Parathyroid adenoma (tissue), 2 donors: ENCODE measurements around the gene GRAMD4.
"Not testable (repeated sequence)": the region's sequence is repeated elsewhere in the genome, so short reads cannot be mapped to it uniquely, and the experiment has no call there.

ENCODE experiments used
- H2AFZ ChIP-seq: fragments of 300-600 bp; sonication (generic); one replicate; pipeline ENCODE4 v1.7.0; 2017; ENCODE audit warnings: antibody characterized with exemption, mild to moderate bottlenecking
- H3K27ac ChIP-seq: fragments of 300-600 bp; sonication (generic); one replicate; pipeline ENCODE4 v1.7.0; 2017
- H3K27me3 ChIP-seq: fragments of 300-600 bp; sonication (generic); one replicate; pipeline ENCODE4 v1.7.0; 2017; ENCODE audit warnings: low read length; ENCODE audit not compliant: control insufficient read depth, insufficient read depth
- H3K36me3 ChIP-seq: fragments of 300-600 bp; sonication (generic); one replicate; pipeline ENCODE4 v1.7.0; 2017; ENCODE audit warnings: low read length; ENCODE audit not compliant: control insufficient read depth, insufficient read depth
- H3K4me1 ChIP-seq: fragments of 300-600 bp; sonication (generic); one replicate; pipeline ENCODE4 v1.7.0; 2017; ENCODE audit warnings: control low read depth
- H3K4me2 ChIP-seq: fragments of 300-600 bp; sonication (generic); one replicate; pipeline ENCODE4 v1.7.0; 2017; ENCODE audit warnings: low read length
- H3K4me3 ChIP-seq: fragments of 300-600 bp; sonication (generic); one replicate; pipeline ENCODE4 v1.7.0; 2017; ENCODE audit warnings: low read depth, low read length
- H3K79me2 ChIP-seq: fragments of 300-600 bp; sonication (generic); one replicate; pipeline ENCODE4 v1.7.0; 2017; ENCODE audit warnings: control low read depth
- H3K9ac ChIP-seq: fragments of 300-600 bp; sonication (generic); one replicate; pipeline ENCODE4 v1.7.0; 2017; ENCODE audit warnings: mild to moderate bottlenecking
- H3K9me3 ChIP-seq: fragments of 300-600 bp; sonication (generic); one replicate; pipeline ENCODE4 v1.7.0; 2017; ENCODE audit warnings: low read length; ENCODE audit not compliant: control insufficient read depth
- CTCF ChIP-seq: fragments of 300-600 bp; sonication (generic); IDR thresholded peaks from one replicate; pipeline ENCODE4 v1.7.0; 2017; ENCODE audit warnings: antibody characterized with exemption, mild to moderate bottlenecking
- donor health status: primary hyperparathyroidism.

The GRAMD4 gene

GRCh38 chr22:46633334-46633890 is 13.2 kb downstream of the GRAMD4 start:
- Histone ChIP-seq H3K79me2 (no peaks in the 10 kb centered on the region), H3K4me1 (no peaks in the 10 kb centered on the region)

GRCh38 chr22:46634011-46634699 is 14.0 kb downstream of the GRAMD4 start:
- Histone ChIP-seq H3K27me3 (no peaks in the 10 kb centered on the region), H3K4me2 (no peak overlapping the region), H3K79me2 (no peaks in the 10 kb centered on the region), H3K36me3 (no peaks in the 10 kb centered on the region), H2AFZ (no peak overlapping the region), H3K9me3 (no peaks in the 10 kb centered on the region), H3K4me1 (no peaks in the 10 kb centered on the region), H3K9ac (no peak overlapping the region), H3K4me3 (no peak overlapping the region), H3K27ac (no peak overlapping the region)
- no peak for TF ChIP-seq CTCF

More at GRCh38 chr22:46633334-46633890, 13.2 kb downstream of the GRAMD4 start:
- H3K27ac ChIP-seq = no peak overlapping the region
- H3K4me2 ChIP-seq = no peak overlapping the region
- H2AFZ ChIP-seq = no peak overlapping the region
- TF ChIP-seq CTCF = no peak
- no peaks in the 10 kb centered on the region for H3K27me3 ChIP-seq
- H3K36me3 ChIP-seq = no peaks in the 10 kb centered on the region
- H3K4me3 ChIP-seq = no peak overlapping the region
- no peak overlapping the region for H3K9ac ChIP-seq
- no peaks in the 10 kb centered on the region for H3K9me3 ChIP-seq

GRCh38 chr22:46634973-46635685 is 14.9 kb downstream of the GRAMD4 start:
- not testable (repeated sequence) for H3K9ac ChIP-seq, H2AFZ ChIP-seq, H3K36me3 ChIP-seq, H3K79me2 ChIP-seq, H3K27me3 ChIP-seq, H3K4me2 ChIP-seq, H3K4me1 ChIP-seq, H3K27ac ChIP-seq, H3K9me3 ChIP-seq, H3K4me3 ChIP-seq

- Histone ChIP-seq H3K9me3 (no peaks in the 10 kb centered on the region), H3K79me2 (no peaks in the 10 kb centered on the region), H3K36me3 (no peaks in the 10 kb centered on the region), H2AFZ (no peak overlapping the region), H3K4me3 (no peak overlapping the region), H3K4me1 (no peaks in the 10 kb centered on the region), H3K4me2 (no peak overlapping the region), H3K27me3 (no peaks in the 10 kb centered on the region), H3K9ac (no peak overlapping the region), H3K27ac (no peak overlapping the region)
- TF ChIP-seq CTCF = no peak
Observed at GRCh38 chr22:46635756-46636155, 15.6 kb downstream of the GRAMD4 start.

GRCh38 chr22:46636221-46637002 is 16.2 kb downstream of the GRAMD4 start:
- no peak overlapping the region for H3K4me3 ChIP-seq
- H3K36me3 ChIP-seq = no peaks in the 10 kb centered on the region
- H3K27me3 ChIP-seq = no peaks in the 10 kb centered on the region
- no peak overlapping the region for H3K4me2 ChIP-seq
- H3K9ac ChIP-seq = no peak overlapping the region
- H3K27ac ChIP-seq = no peak overlapping the region
- no peaks in the 10 kb centered on the region for H3K4me1 ChIP-seq
- no peaks in the 10 kb centered on the region for H3K79me2 ChIP-seq
- H3K9me3 ChIP-seq = no peaks in the 10 kb centered on the region
- TF ChIP-seq CTCF = no peak
- H2AFZ ChIP-seq = no peak overlapping the region
